GM18858 (cell line): Measurements from ENCODE around the gene GPBAR1.

Experiments used
- ATAC-seq: cut with Tn5 transposase; IDR thresholded peaks from one replicate; pipeline ENCODE4 v1.9.1; 2021; ENCODE audit not compliant: unreplicated experiment

Gene GPBAR1

DNA sequence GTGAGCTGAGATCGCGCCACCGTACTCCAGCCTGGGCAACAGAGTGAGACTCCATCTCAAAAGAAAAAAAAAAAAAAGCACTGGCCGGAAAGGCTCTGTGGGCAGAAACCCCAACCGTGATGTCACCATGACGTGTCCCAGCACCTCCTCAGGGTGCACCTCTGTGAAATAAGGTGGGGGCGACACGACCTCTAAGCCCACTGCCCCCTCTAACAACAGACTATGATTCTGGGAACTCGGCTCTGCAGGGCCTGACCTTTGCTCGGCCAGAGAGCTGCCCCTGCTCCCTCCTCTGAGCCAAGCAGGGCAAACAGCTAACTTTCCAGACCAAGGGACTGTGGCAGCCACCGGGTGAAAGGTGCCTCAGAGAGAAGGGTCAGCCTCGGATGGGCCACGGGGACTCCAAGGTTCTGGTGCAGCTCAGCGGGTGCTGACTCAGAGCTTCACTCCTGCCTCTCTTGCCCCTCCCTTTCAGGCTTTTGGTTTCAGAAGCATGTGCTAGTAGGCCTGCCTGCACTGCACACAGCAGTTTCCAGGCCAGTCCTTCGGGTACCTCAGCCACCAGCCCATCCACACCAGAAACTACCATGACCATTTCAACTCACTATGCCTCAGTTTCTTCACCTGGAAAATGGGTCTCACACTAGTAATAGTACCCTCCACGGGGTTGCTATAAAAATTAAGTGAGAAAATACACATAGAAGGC is 23.4 kb downstream of the GPBAR1 start:
- ATAC-seq, result peak; percentile 35

DNA sequence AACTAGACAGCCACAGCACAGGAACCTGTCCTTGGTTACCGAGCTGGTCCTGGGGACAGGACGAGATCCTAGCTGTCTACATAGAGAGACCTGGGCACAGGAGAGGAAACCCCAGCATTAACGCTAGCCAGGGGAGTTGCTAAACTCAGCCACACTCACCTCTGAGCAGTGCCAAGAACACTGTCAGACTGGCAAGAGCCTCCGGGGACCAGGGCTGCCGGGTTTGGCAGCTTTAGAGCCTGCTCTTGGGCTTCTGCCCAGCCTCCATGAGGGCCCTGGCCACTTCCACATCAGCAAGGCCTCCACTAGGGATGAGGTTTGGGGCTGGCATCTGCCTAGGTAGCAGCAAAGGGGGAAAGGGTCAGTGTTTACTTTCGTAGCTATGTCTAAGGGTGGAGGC is 24.8 kb downstream of the GPBAR1 start:
- ATAC-seq, result no peak

DNA sequence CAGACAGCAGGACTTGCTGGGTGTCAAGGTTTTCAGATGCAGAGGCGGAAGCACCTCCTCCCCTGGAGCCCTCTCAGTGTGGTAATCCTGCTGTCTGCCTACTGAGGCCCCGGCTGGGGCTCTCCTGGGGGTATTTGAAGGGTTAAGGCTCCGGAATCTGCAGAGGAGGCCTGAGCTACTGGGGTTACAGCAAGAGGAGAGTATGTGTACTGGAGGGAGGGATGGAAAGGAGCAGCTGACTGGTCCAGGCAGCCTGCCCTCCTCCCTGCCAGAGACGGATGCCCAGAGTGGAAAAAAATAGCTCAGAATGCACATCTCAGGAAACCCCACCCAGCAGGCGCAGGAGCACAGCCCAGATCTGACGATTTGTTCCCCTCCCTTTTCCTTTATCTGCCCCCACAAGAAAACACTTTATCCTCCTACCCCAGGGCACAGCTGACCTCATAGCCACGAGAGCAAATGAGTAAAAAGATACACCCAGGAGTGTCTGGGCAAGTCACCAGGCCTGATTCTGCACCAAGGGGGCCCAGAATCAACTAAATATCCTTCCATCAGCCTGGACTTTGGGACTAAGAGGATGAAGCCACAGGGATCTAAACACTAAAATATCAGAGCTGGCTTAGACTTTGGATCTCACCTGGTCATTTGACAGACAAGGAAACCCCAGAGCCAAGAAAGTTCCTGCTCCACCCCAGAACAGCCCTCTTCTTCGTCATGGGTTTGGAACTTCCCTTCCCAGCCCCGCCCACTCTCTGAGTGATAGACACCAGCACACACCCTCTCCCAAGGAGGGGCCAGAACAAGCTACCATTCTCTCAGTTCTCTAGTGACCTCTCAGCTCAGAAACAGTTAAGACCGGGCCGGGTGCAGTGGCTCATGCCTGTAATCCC is 26.0 kb downstream of the GPBAR1 start:
- ATAC-seq, result peak; percentile 40

DNA sequence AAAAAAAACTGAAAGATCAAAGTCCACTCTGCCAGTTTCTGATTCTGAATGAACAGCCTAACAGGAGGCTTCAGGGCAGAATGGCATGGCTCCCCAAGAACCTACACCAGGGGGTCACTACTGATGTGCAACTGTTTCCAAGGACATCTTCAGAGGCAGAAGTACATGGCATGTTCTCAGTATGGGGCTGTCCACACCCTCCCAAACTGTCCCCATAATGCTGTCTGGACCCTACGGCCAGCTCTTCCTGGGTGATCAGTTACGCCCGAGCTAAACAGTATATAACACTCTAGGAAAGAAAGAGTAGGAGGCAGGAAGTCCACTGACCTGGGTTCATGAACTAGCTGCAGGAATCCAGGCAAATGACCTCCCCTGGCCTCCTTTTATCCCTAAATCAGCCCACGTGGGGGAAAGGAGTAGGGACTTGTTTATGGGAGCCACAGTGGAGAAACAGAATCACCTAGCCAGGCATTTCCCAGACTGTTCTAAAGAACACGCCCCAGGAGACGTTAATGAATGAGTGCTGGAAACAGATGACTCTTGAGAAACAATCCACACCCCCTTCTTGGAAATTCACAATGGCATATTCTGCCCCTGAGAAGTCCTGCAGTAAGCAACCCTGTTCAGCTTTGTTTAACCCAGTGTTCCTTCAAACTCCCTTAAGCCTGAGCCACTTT is 29.0 kb downstream of the GPBAR1 start:
- no peak for ATAC-seq

DNA sequence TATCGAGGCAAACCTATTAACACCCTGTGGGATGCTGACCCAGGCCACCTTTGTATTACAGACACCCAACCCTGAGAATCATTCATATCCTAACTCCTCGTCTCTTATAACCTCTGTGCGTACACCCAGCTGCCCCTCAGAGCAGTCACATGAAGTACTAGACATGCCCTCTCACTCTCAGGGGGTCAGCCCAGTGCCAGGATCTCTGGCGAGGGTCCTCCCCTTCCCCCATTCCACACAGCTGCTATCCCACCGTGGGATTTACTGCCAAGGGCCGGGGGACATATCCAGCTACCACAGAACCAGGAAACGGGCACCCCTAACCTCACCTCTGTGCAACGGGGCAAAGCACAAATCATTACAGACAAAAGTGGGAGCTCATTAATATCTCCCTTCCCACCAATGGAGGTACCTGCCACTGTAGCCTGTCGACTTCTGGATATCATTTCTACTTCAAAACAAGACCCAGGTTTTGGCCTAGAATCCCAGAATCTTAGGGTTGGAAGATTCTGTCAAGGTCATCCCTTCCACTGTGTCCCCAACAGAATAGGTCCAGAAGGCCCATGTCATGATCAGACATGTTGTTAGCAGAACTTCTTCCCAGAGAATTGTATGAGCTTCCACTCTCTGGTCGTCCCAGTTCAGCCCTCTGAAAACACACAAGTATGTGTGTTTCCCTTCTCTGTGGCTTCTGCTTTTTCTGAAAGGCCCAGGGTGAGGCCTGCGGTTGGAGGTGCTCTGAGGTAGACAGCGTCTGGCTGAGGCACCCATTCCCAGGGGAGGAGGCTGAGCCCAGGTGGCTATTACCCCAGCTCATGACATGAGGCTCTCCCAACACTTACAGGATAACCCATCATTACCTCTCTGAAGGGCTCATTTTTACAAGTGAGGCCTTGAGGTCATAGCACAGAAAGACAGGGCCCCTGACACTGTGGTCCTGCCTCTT is 29.8 kb downstream of the GPBAR1 start:
- peak; percentile 37 for ATAC-seq

DNA sequence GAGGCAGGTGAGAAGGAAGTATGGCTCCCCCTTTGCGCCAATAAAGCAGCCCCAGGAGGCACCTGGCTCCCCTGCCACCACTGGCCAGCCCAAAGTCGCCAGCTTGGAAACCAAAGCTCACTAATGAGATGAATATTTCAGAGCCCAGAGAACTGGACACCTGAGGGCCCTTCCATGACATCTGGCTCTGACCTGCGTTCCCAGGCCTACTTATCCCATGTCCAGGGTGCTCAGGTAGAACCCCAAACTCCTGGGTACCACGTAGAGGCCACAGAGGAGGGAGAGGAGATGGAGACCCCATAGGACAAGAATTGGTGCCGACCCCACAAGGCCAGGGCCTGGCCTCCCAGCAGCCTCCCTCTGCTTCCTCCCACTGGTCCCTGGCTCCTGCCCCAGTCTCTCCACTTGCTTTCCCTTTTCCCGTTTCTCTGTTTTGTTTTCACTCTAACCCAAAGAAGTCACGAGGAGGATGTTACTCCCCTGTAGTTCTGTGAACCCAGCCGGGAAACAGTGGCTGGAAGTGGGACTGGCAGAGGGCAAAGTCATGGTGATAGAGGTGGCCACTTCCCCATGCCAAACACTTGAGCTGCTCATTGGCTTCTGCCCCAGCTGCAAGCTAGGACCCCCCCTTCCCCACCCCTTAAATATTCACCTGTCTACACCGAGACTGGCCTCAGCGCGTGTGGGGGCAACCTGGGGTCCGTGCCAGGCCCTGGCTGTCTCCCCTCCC is 30.7 kb downstream of the GPBAR1 start:
- no peak for ATAC-seq

DNA sequence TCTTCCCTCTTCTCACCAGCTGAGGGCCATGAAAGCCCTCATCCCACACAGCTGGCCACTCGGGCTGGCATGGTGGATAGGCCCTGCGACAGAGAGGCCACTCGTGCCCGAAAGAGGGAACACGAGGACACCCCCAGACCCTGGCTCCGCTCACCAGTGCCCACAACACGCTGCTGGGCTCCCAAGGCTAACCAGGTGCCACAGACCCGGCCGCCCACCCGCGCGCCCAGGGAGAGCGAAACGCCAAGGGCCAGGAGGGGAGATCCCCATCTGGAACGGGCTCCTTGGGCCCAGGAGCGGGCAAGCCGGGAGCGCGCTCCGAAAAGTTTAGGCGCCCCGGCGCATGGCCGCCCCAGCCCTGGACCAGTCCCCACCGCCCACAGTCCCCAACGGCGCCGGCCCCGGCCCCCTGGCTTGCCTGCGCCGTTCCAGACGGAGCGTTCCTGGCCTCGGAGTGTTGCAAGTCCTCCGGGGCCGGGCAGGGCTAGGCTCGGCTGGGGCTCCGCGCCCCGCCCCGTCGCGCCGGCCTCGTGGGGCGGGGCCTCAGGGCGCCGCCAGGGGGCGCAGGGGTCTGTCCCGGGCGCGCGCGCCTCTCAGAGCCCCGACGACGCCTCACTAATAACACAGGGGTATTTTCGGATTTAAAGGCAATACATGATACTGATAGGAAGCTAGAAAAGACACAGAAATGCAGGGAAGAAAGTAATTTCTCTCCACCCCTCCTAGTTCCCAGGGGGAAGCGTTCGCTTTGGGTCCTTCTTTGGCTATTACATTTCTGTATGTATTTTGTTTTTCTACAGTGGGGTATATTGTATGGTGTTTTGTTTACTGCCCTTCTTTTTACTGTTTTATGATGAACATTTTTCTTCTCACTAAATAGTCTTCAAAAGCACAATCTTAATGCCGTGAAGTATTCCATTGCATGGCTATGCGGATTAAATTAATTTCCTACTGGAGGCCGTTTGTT is 31.5 kb downstream of the GPBAR1 start, which contains the start of gene TMBIM1:
Gene TMBIM1, minus strand, starts transcription at position 456 of the 967 bp plus-strand sequence. CDS start 10,362 bp downstream, outside the sequence.
- peak; percentile 68 for ATAC-seq

DNA sequence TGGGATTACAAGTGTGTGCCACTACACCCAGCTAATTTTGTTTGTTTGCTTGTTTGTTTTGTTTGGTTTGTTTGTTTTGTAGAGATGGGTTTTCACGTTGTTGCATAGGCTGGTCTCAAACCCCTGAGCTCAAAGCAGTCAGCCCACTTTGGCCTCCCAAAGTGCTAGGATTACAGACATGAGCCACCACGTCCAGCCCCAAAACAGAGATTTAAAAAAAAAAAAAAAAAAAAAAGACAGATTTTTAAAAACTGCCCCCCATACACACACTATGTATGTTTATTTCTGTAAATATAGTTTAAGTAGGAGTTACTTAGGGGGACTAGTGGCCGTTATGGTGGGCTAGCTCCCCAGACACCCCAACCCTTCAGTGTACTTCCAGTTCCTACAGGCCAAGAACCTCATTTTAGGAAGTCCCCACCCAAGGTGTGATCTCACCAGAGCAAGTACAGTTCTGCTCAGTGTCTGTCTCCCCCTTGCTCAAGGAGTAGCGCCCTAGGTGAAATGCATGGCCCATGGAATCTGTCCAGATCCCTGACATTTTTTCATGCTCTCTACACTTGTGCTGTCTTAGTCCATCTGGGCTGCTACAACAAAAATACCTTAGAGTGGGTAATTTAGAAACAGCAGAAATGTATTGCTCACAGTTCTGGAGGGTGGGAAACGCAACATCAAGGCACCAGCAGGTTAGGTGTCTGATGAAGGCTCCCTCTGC is 33.1 kb downstream of the GPBAR1 start:
- no peak for ATAC-seq

DNA sequence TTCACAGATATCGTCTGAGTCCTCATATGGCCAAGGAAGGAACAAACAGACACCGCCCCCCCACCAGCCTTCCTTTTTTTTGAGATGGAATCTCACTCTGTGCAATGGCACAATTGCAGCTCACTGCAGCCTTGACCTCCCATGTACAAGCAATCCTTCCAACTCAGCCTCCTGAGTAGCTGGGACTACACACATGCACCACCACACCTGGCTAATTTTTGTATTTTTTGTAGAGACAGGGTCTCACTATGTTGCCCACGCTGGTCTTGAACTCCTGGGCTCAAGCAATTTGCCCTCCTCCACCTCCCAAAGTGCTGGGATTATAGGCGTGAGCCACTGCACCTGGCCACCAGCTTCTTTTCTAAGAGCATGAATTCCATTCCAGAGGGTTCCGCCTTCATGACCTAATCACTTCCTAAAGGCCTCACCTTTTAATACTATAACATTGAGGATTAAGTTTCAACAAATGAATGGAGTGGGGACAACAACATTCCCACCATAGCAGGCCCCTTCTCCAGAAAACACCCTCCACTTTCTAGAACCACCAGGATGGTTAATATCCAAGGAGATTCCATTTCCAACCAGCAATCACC is 33.7 kb downstream of the GPBAR1 start:
- no peak for ATAC-seq

DNA sequence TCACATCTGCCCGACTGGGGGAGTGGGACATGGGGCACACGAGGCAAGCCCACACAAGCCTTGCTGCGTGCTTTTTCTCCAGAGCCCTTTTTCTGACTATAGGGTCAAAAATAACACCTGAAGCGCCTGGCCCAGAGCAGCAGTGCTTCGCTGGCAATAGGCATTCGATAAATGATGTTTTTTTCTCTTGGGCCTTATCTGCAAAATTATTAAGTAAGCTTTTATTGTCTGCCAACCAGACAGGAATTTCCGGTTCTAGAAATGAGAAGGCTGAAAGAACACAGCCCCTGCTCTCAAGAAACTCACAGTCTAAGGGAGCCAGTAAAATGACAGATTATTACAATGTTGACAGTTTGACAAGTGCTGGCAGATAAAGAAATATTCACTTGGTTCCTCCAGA is 34.2 kb downstream of the GPBAR1 start:
- no peak for ATAC-seq

DNA sequence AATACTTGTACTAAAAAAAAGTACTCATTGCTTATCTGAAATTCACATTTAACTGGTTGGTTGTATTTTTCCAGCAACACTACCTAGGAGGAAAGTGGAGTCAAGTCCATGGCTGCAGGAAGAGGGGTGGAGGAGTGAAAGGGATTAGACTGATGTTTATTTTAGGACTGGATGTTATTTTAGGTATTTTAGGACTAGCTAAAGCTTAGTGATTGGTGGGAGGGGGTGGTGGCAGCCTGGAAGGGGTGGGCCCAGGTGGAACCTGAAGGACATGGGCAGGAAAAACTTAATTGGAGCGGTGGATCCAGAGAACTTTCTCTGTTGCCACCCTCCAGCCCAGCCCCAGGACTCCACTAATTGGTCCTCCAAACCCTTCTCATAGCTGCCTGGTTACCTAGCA is 35.4 kb downstream of the GPBAR1 start:
- ATAC-seq, result no peak

DNA sequence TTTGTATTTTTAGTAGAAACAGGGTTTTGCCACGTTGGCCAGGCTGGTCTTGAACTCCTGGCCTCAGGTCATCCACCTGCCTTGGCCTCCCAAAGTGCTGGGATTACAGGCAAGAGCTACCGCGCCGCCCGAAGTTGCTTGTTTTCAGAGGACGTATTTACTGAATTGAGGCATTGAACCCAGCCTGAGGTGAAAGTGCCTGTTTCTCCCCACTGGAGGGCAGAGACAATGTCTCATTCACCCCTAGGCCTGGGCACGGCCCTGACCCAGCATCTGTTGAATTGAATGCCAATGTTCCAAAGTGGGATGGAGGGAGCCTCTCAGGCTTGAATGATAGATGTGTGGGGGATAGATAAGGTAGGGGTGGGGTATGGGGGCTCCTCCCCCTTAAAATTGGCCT is 36.0 kb downstream of the GPBAR1 start:
- ATAC-seq, result no peak

DNA sequence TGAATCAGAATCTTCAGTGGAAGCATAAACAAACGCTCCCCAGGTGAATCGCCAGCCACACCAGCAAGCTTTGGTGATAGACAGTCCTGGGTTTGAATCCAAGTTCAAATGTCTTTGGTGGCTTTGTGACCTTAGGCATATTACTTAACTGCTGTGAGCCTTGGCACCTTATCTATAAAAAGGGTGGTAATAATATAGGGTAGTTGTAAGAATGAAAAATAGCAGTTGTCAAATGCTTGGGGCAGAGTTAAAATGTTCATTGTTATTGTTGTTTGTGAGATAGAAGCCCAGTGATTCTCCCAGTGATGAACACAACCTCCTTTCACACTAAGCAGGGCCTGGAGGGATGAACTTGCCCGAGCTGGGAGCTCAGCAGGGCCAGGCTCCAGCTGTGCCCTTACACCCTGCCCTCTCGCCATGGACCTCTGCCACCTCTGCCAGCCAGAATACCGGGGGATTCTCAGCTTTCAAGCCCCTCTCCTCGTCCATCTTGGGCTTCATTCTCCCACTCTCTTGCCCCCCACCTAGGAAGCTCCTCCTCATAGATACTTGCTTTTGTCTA is 37.6 kb downstream of the GPBAR1 start:
- ATAC-seq, result no peak

DNA sequence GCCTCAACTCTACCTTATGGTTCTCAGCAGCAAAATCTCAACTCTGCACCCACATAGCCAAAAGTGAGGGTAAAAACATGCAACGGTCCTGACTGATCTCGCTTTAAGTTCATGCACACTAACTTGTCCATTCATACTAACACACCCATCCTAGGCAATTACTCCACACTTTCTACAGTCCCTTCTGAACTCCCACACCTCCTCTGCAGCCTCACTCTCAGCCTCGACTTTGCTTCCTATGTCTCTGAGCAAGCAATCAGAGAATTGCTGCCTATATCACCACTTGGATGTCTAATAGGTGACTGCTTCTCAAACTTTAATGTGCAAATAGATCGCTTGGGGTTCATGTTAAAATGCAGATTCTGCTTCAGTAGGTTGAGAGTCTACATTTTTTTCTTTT is 39.3 kb downstream of the GPBAR1 start:
- no peak for ATAC-seq

DNA sequence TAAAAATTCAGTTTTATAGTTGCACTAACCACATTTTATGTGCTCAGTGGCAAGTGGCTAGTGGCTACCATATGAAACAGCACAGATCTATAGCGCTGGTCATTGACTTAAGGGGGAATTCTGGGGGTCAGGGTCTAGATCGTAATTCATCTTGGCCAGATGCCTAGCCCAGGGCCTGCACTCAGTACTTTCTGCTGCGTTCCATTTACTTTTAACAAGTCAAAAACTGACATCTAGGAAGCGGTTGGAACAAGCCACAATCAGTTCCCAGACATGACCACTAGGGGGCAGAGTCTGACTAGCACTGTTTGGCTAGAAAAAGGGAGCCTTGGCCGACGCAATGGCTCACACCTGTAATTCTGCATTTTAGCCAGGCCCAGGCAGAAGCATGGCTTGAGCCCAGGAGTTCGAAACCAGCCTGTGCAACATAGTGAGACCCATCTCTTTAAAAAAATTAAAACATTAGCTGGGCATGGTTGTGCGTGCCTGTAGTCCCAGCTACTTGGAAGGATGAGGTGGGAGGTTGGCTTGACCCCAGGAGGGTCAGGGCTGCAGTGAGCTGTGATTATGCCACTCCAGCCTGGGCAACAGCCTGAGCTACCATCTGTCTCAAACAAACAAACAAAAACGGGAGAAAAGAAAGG is 40.5 kb downstream of the GPBAR1 start:
- ATAC-seq, result no peak

DNA sequence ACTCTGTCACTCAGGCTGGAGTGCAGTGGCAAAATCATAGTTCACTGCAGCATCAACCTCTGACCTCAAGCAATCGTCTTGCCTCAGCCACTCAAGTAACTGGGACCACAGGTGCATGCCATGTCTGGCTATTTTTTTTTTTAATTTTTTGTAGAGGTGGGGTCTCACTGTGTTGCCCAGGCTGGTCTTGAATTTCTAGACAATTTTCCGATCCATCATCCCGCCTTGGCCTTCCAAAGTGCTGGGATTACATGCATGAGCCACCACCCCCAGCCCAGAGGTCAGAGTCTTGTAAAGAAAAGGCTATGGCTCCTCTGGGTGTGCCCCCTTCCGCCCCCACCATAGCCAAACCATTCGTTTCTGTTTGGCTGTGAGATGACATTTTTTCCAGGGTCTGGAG is 44.6 kb downstream of the GPBAR1 start:
- no peak for ATAC-seq
